GM18861 (cell line): ENCODE measurements around the gene TMEM54.

Experiments
- ATAC-seq: cut with Tn5 transposase; IDR thresholded peaks from one replicate; pipeline ENCODE4 v1.9.1; 2021; ENCODE audit not compliant: unreplicated experiment

TMEM54 gene

GRCh38 chr1:32881871-32882850 is 19.0 kb downstream of the TMEM54 start:
- ATAC-seq, result no peak

GRCh38 chr1:32881291-32881690 is 19.9 kb downstream of the TMEM54 start:
- no peak for ATAC-seq

GRCh38 chr1:32878637-32879041 is 22.6 kb downstream of the TMEM54 start:
- ATAC-seq, result no peak

- no peak for ATAC-seq
These were observed 23.0 kb downstream of the TMEM54 start for GRCh38 chr1:32878183-32878582.

- no peak for ATAC-seq
These were observed 23.7 kb downstream of the TMEM54 start for GRCh38 chr1:32877211-32878110.

GRCh38 chr1:32876341-32877210 is 24.6 kb downstream of the TMEM54 start:
- ATAC-seq, result no peak

GRCh38 chr1:32874860-32875752 is 26.1 kb downstream of the TMEM54 start:
- ATAC-seq, result no peak

GRCh38 chr1:32873484-32873883 is 27.7 kb downstream of the TMEM54 start:
- ATAC-seq, result no peak

- ATAC-seq, result no peak
These were observed 29.1 kb downstream of the TMEM54 start for GRCh38 chr1:32872192-32872460.

GRCh38 chr1:32871364-32872191 is 29.6 kb downstream of the TMEM54 start:
- no peak for ATAC-seq

- ATAC-seq, result no peak
These were observed 30.4 kb downstream of the TMEM54 start, which contains the start of gene FNDC5 for GRCh38 chr1:32870615-32871363. Gene FNDC5 (minus strand): TSS chr1:32870912.

- ATAC-seq, result no peak
These were observed 31.1 kb downstream of the TMEM54 start for GRCh38 chr1:32869923-32870614.

- no peak for ATAC-seq
These were observed 32.3 kb downstream of the TMEM54 start for GRCh38 chr1:32868806-32869455.

- ATAC-seq, result no peak
These were observed 33.1 kb downstream of the TMEM54 start for GRCh38 chr1:32868085-32868484.

- no peak for ATAC-seq
These were observed 33.5 kb downstream of the TMEM54 start for GRCh38 chr1:32867671-32868070.

- no peak for ATAC-seq
These were observed 34.0 kb downstream of the TMEM54 start for GRCh38 chr1:32867151-32867550.
